WI38 (cell line): ENCODE results near the gene KRTAP10-9.
"Not testable (repeated sequence)": the region's sequence is repeated elsewhere in the genome, so short reads cannot be mapped to it uniquely, and the experiment has no call there.

Source experiments
- H3K4me3 ChIP-seq: 2 replicates; pipeline ENCODE4 v1.5.1; 2011; ENCODE audit warnings: low read depth, mild to moderate bottlenecking, control low read depth, low read length
- TF ChIP-seq, protein P1 (sequence below): IDR thresholded peaks from 2 replicates; pipeline ENCODE4 v1.5.1; 2012; ENCODE audit warnings: low read depth, mild to moderate bottlenecking, control low read depth, low read length

Gene KRTAP10-9

DNA sequence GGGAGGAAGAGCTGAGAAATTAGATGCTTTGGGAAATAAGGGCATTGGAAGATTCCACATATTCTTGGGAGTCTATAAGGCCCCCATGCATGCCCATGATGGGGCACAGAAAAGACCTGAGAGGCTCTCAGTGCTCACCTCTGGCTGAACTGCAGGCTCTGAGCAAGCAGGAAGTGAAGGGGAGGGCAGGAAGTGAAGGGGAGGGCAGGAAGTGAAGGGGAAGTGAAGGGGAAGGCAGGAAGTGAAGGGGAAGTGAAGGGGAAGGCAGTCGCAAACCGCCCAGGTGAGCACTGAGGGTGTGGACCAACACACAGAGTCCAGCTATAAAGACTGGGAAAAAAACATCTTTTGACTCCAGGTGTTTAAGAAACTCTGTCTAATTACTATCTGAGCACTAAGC is 3.5 kb downstream of the KRTAP10-9 start:
- TF ChIP-seq, protein P1, sequence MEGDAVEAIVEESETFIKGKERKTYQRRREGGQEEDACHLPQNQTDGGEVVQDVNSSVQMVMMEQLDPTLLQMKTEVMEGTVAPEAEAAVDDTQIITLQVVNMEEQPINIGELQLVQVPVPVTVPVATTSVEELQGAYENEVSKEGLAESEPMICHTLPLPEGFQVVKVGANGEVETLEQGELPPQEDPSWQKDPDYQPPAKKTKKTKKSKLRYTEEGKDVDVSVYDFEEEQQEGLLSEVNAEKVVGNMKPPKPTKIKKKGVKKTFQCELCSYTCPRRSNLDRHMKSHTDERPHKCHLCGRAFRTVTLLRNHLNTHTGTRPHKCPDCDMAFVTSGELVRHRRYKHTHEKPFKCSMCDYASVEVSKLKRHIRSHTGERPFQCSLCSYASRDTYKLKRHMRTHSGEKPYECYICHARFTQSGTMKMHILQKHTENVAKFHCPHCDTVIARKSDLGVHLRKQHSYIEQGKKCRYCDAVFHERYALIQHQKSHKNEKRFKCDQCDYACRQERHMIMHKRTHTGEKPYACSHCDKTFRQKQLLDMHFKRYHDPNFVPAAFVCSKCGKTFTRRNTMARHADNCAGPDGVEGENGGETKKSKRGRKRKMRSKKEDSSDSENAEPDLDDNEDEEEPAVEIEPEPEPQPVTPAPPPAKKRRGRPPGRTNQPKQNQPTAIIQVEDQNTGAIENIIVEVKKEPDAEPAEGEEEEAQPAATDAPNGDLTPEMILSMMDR: no peak
- H3K4me3 ChIP-seq: no peak overlapping the region

DNA sequence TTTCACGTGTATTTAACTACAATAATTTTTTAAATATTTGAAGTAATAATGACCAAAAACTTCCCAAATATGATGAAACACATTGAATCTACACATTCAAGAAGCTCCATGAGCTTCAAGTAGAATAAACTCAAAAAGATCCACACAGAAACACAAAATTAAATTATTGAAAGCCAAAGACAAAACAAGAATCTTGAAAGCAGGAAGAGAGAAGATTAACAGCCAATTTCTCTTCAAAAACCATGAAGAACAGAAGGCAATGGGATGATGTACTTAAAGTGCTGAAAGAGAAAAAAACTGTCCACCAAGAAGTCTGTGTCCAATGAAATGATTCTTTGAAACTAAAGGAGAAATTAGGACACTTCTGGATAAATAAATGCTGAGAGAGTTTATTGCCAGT is 5.2 kb downstream of the KRTAP10-9 start:
- H3K4me3 ChIP-seq: no peak overlapping the region
- TF ChIP-seq, protein P1: no peak

DNA sequence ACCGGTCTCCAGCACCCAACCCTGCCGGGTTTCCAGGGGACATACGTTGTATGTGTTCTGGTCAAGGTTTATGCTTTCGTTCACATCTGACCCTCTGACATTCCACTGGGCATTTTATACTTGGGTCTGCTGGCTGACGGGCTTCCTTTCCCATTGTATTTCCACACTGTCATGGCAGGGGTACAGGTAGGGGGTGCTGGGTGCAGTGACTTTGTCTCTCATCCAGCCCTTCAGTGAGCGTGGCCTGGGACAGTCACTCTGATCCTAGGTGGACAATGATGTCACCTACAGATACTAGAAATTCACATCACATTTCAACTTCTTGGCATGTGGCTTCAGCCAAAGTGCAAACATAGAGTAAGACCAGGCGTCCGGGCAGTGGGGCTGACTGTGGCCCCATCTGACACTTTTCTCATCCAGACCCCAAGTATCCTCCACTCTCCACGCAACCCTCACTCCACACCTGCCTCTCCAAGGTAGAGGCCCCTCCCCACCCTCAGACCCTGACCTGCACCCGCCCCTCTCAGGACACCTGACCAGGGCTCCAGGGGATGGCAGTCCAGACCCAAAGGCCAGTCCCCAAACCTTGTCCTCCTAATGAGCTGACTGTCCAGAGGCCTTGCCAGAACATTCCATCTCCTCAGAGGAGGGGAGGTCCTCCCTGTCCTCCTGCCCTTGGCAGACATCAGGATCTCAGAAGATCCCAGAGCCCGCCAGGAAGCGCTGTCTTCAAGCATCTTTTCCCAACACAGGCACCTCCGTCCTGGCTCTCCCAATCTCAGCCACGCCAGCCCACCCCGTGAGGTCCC is 9.5 kb downstream of the KRTAP10-9 start:
- no peak overlapping the region for H3K4me3 ChIP-seq
- TF ChIP-seq, protein P1: no peak

DNA sequence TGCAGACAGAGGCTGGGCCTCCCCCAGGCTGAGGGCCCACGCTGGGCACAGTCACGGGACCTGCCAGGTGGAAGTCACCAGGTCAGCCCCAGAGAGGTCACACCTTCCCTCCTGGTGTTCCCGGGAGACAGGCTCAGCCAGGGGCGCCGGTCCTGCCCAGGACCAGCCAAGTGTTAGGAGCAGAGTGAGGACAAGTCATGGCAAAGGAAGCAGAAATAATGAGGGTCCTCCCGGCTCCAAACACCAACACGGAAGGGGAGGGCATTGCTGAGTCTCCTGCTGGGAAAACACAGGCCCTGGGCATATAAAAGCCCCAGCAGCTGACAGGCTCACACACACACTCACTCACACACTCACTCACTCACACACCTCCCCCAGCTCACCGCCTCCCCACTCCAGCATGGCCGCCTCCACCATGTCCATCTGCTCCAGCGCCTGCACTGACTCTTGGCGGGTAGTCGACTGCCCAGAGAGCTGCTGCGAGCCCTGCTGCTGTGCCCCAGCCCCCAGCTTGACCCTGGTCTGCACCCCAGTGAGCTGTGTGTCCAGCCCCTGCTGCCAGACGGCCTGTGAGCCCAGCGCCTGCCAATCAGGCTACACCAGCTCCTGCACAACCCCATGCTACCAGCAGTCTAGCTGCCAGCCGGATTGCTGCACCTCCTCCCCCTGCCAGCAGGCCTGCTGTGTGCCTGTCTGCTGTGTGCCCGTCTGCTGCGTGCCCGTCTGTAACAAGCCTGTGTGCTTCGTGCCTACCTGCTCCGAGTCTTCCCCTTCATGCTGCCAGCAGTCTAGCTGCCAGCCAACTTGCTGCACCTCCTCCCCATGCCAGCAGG is 10.3 kb downstream of the KRTAP10-9 start, which contains the start of gene KRTAP10-10:
KRTAP10-10 (plus strand) TSS at position 339 of the 833 bp plus-strand sequence; CDS start at position 401, 62 bp downstream.
- H3K4me3 ChIP-seq: no peak within 1 kb of the TSS
- TF ChIP-seq, protein P1: no peak

DNA sequence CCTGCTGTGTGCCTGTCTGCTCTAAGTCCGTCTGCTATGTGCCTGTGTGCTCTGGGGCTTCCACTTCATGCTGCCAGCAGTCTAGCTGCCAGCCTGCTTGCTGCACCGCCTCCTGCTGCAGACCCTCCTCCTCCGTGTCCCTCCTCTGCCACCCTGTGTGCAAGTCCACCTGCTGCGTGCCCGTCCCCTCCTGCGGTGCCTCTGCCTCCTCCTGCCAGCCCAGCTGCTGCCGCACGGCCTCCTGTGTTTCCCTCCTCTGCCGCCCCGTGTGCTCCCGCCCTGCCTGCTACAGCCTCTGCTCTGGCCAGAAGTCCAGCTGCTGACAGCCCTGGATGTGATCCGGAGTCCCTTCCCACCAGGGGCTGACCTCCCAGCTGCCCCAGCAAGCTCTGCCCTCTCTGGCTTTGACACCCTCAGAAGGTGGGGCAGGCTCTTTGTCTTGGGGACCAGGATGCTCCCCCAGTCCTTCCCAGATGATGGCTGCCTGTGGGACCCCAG is 11.0 kb downstream of the KRTAP10-9 start:
- H3K4me3 ChIP-seq: not testable (repeated sequence)

DNA sequence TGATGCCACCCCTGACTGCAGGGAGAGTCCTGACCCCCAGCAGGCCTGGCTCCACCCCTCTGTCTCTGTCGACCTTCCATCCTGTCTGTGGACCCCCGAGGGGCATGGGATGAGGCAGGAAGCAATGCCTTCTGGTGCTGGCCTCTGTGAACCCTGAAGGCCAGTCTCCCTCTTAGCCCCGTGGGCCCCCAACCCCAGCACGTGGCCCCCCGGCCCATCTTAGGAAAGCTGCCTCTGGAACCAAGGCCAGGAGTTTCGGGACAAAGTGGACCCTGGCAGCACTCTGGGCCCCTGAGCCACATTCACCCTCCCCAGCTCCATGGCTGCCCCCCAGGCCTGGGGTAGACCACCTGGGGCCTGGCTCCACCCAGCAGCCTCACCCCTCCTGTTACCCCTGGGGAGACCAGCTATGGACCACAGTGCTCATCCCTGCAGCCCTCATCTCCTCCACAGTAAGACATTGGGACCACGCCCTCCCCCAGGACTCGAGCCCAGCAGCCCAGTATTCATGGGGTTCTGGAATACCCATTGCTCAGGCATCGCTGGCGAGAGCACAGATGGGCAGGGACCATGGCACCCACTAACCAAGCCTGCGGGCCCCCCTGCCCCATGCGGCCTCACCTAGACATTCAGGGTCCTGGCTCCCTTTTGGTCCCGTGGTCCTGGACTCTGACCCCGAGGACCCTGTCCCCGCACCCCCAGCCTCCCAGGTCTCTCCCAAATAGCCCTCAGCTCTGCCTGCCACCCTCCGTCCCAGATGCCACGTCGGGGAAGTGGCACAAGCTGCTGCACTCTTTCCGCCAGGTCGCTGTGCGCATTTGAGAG is 11.8 kb downstream of the KRTAP10-9 start:
- not testable (repeated sequence) for H3K4me3 ChIP-seq

DNA sequence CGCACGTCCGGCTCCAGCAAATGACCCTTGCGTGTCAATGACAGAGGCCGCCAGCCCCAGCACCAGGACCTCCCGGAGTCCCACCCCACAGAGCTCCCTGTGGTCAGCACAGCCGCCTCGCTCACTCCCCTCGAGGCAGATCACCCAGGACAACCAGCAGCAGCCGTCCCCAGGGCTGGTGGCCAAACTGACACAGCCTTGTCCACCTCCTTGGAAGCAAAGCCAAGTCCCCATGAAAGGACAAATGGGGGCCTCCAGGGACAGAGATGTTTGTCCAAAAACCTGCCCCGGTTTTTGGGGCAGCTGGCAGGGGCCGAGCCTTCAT is 12.4 kb downstream of the KRTAP10-9 start:
- TF ChIP-seq, protein P1: no peak
- no peak overlapping the region for H3K4me3 ChIP-seq
